ENCODE results near the gene EPHB1. TPM values are rescaled to one million over a fixed set of nuclear protein-coding genes. Genes with fewer than 3 reads are reported as not detected.

The EPHB1 gene
- total RNA-seq, 5 donors from 2014 or later (not counting 1 experiment from before 2014, with no cell fraction given), result 0.28 to 0.72 (median 0.31) TPM; not detected in 1

DNA sequence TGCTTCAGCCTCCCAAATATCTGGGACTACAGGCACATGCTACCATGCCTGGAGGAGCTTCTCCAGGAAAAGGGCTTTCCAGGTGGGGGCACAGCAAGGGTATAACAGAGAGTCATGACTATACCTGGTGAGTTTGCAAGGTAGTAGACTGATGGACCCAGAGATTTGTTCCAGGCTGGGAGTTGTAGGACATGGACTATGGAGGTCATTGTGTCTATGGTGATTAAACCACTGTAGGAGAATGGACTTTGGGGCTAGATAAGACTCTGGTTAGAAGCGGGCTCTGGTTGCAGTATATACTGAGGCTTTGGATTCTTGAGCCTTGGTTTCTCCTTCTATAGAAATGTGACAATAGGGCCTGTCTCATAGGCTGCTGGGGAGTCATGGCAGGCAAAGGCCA lies 104.7 kb downstream of the EPHB1 start:
- Mint-ChIP-seq H3K4me1 (peaks cover 0 to 7% (median 0%) of the 10 kb centered on the region in 3 donors), H3K4me3 (no peak overlapping the region), H3K36me3 (no peaks in the 10 kb centered on the region), H3K9me3 (no peaks in the 10 kb centered on the region), H3K27ac (no peak overlapping the region), H3K27me3 (peaks cover 0 to 2% of the 10 kb centered on the region in 2 donors)
- ChIA-PET POLR2A (interaction anchor here in 1 of 2 donors (0.5 kb wide), 1 partner anchor 372 kb away, joined by 3 read pairs; no protein-coding TSS in a partner anchor), CTCF (interaction anchor here in 1 of 2 donors (0.6 kb wide), 1 partner anchor 28 kb away, joined by 3 read pairs; no protein-coding TSS in a partner anchor)
- no peaks in the 10 kb centered on the region for H3K4me1 ChIP-seq (ENCODE audit: control insufficient read depth in 1 of 2, extremely low read depth in 1 of 2, insufficient read depth in 2 of 2, low read length in 2 of 2)
- H3K27ac ChIP-seq (ENCODE audit: low read length), result no peak overlapping the region
- no peak overlapping the region for H3K4me3 ChIP-seq (ENCODE audit: control insufficient read depth in 1 of 2, extremely low read depth in 1 of 2, low read length in 1 of 2)
- no peaks in the 10 kb centered on the region for H3K36me3 ChIP-seq (ENCODE audit: control insufficient read depth in 2 of 2, extremely low read depth in 1 of 2, insufficient read depth in 1 of 2, low read length in 1 of 2)
- ATAC-seq (replicated peaks in 1 of 4) (no peak), DNase-seq (no peak)
- H3K27me3 ChIP-seq (replicated peaks in 1 of 2; ENCODE audit: control insufficient read depth in 2 of 2, extremely low read depth in 1 of 2, insufficient read depth in 2 of 2, low read length in 1 of 2), result peaks cover 0 to 10% of the 10 kb centered on the region in 2 experiments
- H3K9me3 ChIP-seq, result no peaks in the 10 kb centered on the region
- WGBS (ENCODE audit: insufficient coverage), result no CpG with 5 or more reads among the region's 1 CpG

GRCh38 chr3:134900482-134900881 lies 105.4 kb downstream of the EPHB1 start:
- Histone ChIP-seq H3K27ac (ENCODE audit: low read length) (no peak overlapping the region), H3K4me1 (ENCODE audit: control insufficient read depth in 1 of 2, extremely low read depth in 1 of 2, insufficient read depth in 2 of 2, low read length in 2 of 2) (no peaks in the 10 kb centered on the region), H3K27me3 (replicated peaks in 1 of 2; ENCODE audit: control insufficient read depth in 2 of 2, extremely low read depth in 1 of 2, insufficient read depth in 2 of 2, low read length in 1 of 2) (peaks cover 0 to 14% of the 10 kb centered on the region in 2 experiments), H3K9me3 (no peaks in the 10 kb centered on the region), H3K4me3 (ENCODE audit: control insufficient read depth in 1 of 2, extremely low read depth in 1 of 2, low read length in 1 of 2) (no peak overlapping the region), H3K36me3 (ENCODE audit: control insufficient read depth in 2 of 2, extremely low read depth in 1 of 2, insufficient read depth in 1 of 2, low read length in 1 of 2) (no peaks in the 10 kb centered on the region)
- Mint-ChIP-seq H3K9me3 (no peaks in the 10 kb centered on the region), H3K4me3 (no peak overlapping the region), H3K27ac (no peak overlapping the region), H3K4me1 (peaks cover 0 to 7% (median 0%) of the 10 kb centered on the region in 3 donors), H3K27me3 (no peaks in the 10 kb centered on the region), H3K36me3 (no peaks in the 10 kb centered on the region)
- no CpG with 5 or more reads among the region's 1 CpG for WGBS (ENCODE audit: insufficient coverage)
- CTCF ChIA-PET, result no interaction called here
- no peak for DNase-seq
- POLR2A ChIA-PET, result no interaction called here
- ATAC-seq (replicated peaks in 1 of 4), result no peak

DNA sequence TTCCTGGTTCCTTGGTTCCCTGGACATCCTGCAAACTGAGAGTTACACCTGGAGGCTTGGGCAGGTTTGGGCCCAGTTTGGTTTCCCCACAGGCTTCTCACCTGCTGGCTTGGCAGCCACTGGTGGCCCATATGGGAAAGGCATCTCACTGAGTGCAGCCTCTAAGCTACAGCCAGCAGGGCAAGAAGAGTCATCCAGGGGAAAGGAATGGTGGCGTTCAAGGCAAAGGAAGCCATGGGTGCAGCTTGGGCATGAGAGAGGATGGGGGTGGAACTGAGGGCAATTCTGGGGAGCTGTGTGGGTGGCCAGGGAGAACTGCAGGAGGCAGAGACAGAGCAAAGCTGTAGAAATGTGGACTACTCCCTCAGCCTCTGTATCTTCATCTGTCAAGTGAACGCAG lies 106.4 kb downstream of the EPHB1 start:
- Mint-ChIP-seq H3K36me3 (no peaks in the 10 kb centered on the region), H3K27me3 (peaks cover 0 to 3% of the 10 kb centered on the region in 2 donors), H3K27ac (no peak overlapping the region), H3K9me3 (no peaks in the 10 kb centered on the region), H3K4me1 (peaks cover 0 to 7% (median 0%) of the 10 kb centered on the region in 3 donors), H3K4me3 (no peak overlapping the region)
- H3K4me1 ChIP-seq (ENCODE audit: control insufficient read depth in 1 of 2, extremely low read depth in 1 of 2, insufficient read depth in 2 of 2, low read length in 2 of 2), result no peaks in the 10 kb centered on the region
- ATAC-seq (replicated peaks in 1 of 4), result no peak
- 100% methylated on average over 1 of the region's 2 CpGs for WGBS (ENCODE audit: insufficient coverage)
- H3K27ac ChIP-seq (ENCODE audit: low read length), result no peak overlapping the region
- CTCF ChIA-PET, result no interaction called here
- DNase-seq, result no peak
- no peaks in the 10 kb centered on the region for H3K9me3 ChIP-seq
- POLR2A ChIA-PET, result no interaction called here
- H3K4me3 ChIP-seq (ENCODE audit: control insufficient read depth in 1 of 2, extremely low read depth in 1 of 2, low read length in 1 of 2), result no peak overlapping the region
- no peaks in the 10 kb centered on the region for H3K36me3 ChIP-seq (ENCODE audit: control insufficient read depth in 2 of 2, extremely low read depth in 1 of 2, insufficient read depth in 1 of 2, low read length in 1 of 2)
- H3K27me3 ChIP-seq (replicated peaks in 1 of 2; ENCODE audit: control insufficient read depth in 2 of 2, extremely low read depth in 1 of 2, insufficient read depth in 2 of 2, low read length in 1 of 2), result peaks cover 0 to 17% of the 10 kb centered on the region in 2 experiments

- Mint-ChIP-seq H3K36me3 (no peaks in the 10 kb centered on the region), H3K4me3 (no peak overlapping the region), H3K27me3 (peaks cover 0 to 3% of the 10 kb centered on the region in 2 donors), H3K4me1 (peaks cover 0 to 7% (median 0%) of the 10 kb centered on the region in 3 donors), H3K9me3 (no peaks in the 10 kb centered on the region), H3K27ac (no peak overlapping the region)
- ATAC-seq (replicated peaks in 1 of 4), result no peak
- Histone ChIP-seq H3K27me3 (replicated peaks in 1 of 2; ENCODE audit: control insufficient read depth in 2 of 2, extremely low read depth in 1 of 2, insufficient read depth in 2 of 2, low read length in 1 of 2) (peaks cover 0 to 14% of the 10 kb centered on the region in 2 experiments), H3K4me1 (ENCODE audit: control insufficient read depth in 1 of 2, extremely low read depth in 1 of 2, insufficient read depth in 2 of 2, low read length in 2 of 2) (no peaks in the 10 kb centered on the region), H3K4me3 (ENCODE audit: control insufficient read depth in 1 of 2, extremely low read depth in 1 of 2, low read length in 1 of 2) (no peak overlapping the region), H3K9me3 (no peaks in the 10 kb centered on the region), H3K36me3 (ENCODE audit: control insufficient read depth in 2 of 2, extremely low read depth in 1 of 2, insufficient read depth in 1 of 2, low read length in 1 of 2) (no peaks in the 10 kb centered on the region), H3K27ac (ENCODE audit: low read length) (no peak overlapping the region)
- 57% methylated on average over 4 of the region's 4 CpGs for WGBS (ENCODE audit: insufficient coverage)
- no peak for DNase-seq
- POLR2A ChIA-PET, result no interaction called here
- CTCF ChIA-PET, result no interaction called here
These were observed 108.8 kb downstream of the EPHB1 start for GRCh38 chr3:134903837-134904236.

GRCh38 chr3:134904241-134904771 lies 109.2 kb downstream of the EPHB1 start:
- CTCF ChIA-PET, result no interaction called here
- Mint-ChIP-seq H3K9me3 (no peaks in the 10 kb centered on the region), H3K27ac (no peak overlapping the region), H3K4me1 (peaks cover 0 to 7% (median 0%) of the 10 kb centered on the region in 3 donors), H3K27me3 (peaks cover 0 to 3% of the 10 kb centered on the region in 2 donors), H3K36me3 (no peaks in the 10 kb centered on the region), H3K4me3 (no peak overlapping the region)
- no peak for ATAC-seq (replicated peaks in 1 of 4)
- Histone ChIP-seq H3K4me1 (ENCODE audit: control insufficient read depth in 1 of 2, extremely low read depth in 1 of 2, insufficient read depth in 2 of 2, low read length in 2 of 2) (no peaks in the 10 kb centered on the region), H3K4me3 (ENCODE audit: control insufficient read depth in 1 of 2, extremely low read depth in 1 of 2, low read length in 1 of 2) (no peak overlapping the region), H3K9me3 (no peaks in the 10 kb centered on the region), H3K27me3 (replicated peaks in 1 of 2; ENCODE audit: control insufficient read depth in 2 of 2, extremely low read depth in 1 of 2, insufficient read depth in 2 of 2, low read length in 1 of 2) (peaks cover 0 to 14% of the 10 kb centered on the region in 2 experiments), H3K27ac (ENCODE audit: low read length) (no peak overlapping the region), H3K36me3 (ENCODE audit: control insufficient read depth in 2 of 2, extremely low read depth in 1 of 2, insufficient read depth in 1 of 2, low read length in 1 of 2) (no peaks in the 10 kb centered on the region)
- peak in 1 of 35 experiments; percentile 2 for DNase-seq
- POLR2A ChIA-PET, result no interaction called here
- 0% methylated on average over 3 of the region's 6 CpGs for WGBS (ENCODE audit: insufficient coverage)

- H3K27ac ChIP-seq (ENCODE audit: low read length), result no peak overlapping the region
- POLR2A ChIA-PET, result no interaction called here
- H3K4me3 Mint-ChIP-seq, result no peak overlapping the region
- WGBS (ENCODE audit: insufficient coverage), result 88% methylated on average over 6 of the region's 7 CpGs
- H3K4me1 Mint-ChIP-seq, result peaks cover 0 to 7% (median 0%) of the 10 kb centered on the region in 3 donors
- no peaks in the 10 kb centered on the region for H3K4me1 ChIP-seq (ENCODE audit: control insufficient read depth in 1 of 2, extremely low read depth in 1 of 2, insufficient read depth in 2 of 2, low read length in 2 of 2)
- H3K27me3 ChIP-seq (replicated peaks in 1 of 2; ENCODE audit: control insufficient read depth in 2 of 2, extremely low read depth in 1 of 2, insufficient read depth in 2 of 2, low read length in 1 of 2), result peaks cover 0 to 14% of the 10 kb centered on the region in 2 experiments
- no peak overlapping the region for H3K4me3 ChIP-seq (ENCODE audit: control insufficient read depth in 1 of 2, extremely low read depth in 1 of 2, low read length in 1 of 2)
- peaks cover 0 to 3% of the 10 kb centered on the region in 2 donors for H3K27me3 Mint-ChIP-seq
- ATAC-seq (replicated peaks in 1 of 4) (no peak), DNase-seq (no peak)
- CTCF ChIA-PET, result no interaction called here
- no peaks in the 10 kb centered on the region for H3K9me3 Mint-ChIP-seq
- no peak overlapping the region for H3K27ac Mint-ChIP-seq
- H3K36me3 Mint-ChIP-seq, result no peaks in the 10 kb centered on the region
- no peaks in the 10 kb centered on the region for H3K9me3 ChIP-seq
- no peaks in the 10 kb centered on the region for H3K36me3 ChIP-seq (ENCODE audit: control insufficient read depth in 2 of 2, extremely low read depth in 1 of 2, insufficient read depth in 1 of 2, low read length in 1 of 2)
These were observed 110.0 kb downstream of the EPHB1 start for GRCh38 chr3:134904776-134905646.

Measured in T-cell (primary cell).